ENCODE measurements around the gene CMPK2. TPM values are rescaled to one million over a fixed set of nuclear protein-coding genes. Genes with fewer than 3 reads are reported as not detected.

The CMPK2 gene
- total RNA-seq, 1 donor: 1.9 TPM

- H3K4me3 ChIP-seq (ENCODE audit: low read depth, low read length): no peak overlapping the region
- TF ChIP-seq CTCF (IDR thresholded peaks at IDR 0.05; ENCODE audit: insufficient read depth, low read length): no peak
- no peak for DNase-seq (ENCODE audit: low read depth)
Measured at GRCh38 chr2:6800553-6800952, 65.2 kb downstream of the CMPK2 start.

Other genes starting within 250 kb of the CMPK2 start
- 0.63 and 4.0 TPM in 2 replicates for gene RSAD2, start 11.9 kb upstream of the CMPK2 start, total RNA-seq (ENCODE audit: low replicate concordance)
- 5.8 and 10.8 TPM in 2 replicates for gene RNF144A, start 51.5 kb upstream of the CMPK2 start, total RNA-seq (ENCODE audit: low replicate concordance)

Data from fibroblast of the aortic adventitia (primary cell).